ENCODE measurements around the gene KL.
A peak's percentile ranks its signal among the peaks of the same experiment; 100 is the strongest.

Gene KL

GRCh38 chr13:33006134-33006533 lies 10.1 kb upstream of the KL start:
- DNase-seq: no peak

- no peak for DNase-seq
These were observed 9.6 kb upstream of the KL start for GRCh38 chr13:33006638-33007037.

GRCh38 chr13:33007237-33007636 lies 9.0 kb upstream of the KL start:
- no peak for DNase-seq

- DNase-seq: no peak
These were observed 8.3 kb upstream of the KL start for GRCh38 chr13:33007950-33008349.

- no peak for DNase-seq
These were observed 7.1 kb upstream of the KL start for GRCh38 chr13:33008946-33009722.

- DNase-seq: no peak
These were observed 4.3 kb upstream of the KL start for GRCh38 chr13:33011828-33012470.

- DNase-seq: no peak
These were observed 1.9 kb upstream of the KL start for GRCh38 chr13:33014291-33014690.

GRCh38 chr13:33015241-33015668 lies 968 bp upstream of the KL start:
- DNase-seq: no peak

- DNase-seq: peak; percentile 34
These were observed 366 bp upstream of the KL start for GRCh38 chr13:33015791-33016323.

GRCh38 chr13:33017323-33017929 lies 1.2 kb downstream of the KL start:
- DNase-seq: peak; percentile 69

- no peak for DNase-seq
These were observed 2.7 kb downstream of the KL start for GRCh38 chr13:33018886-33019285.

GRCh38 chr13:33022986-33023385 lies 6.8 kb downstream of the KL start:
- no peak for DNase-seq

- no peak for DNase-seq
These were observed 9.1 kb downstream of the KL start for GRCh38 chr13:33025220-33025744.

- no peak for DNase-seq
These were observed 10.4 kb downstream of the KL start for GRCh38 chr13:33026489-33027152.

GRCh38 chr13:33028620-33029019 lies 12.4 kb downstream of the KL start:
- no peak for DNase-seq

GRCh38 chr13:33031277-33031676 lies 15.1 kb downstream of the KL start:
- no peak for DNase-seq

GRCh38 chr13:33032037-33032625 lies 15.9 kb downstream of the KL start:
- no peak for DNase-seq

- DNase-seq: peak; percentile 41
These were observed 17.0 kb downstream of the KL start for GRCh38 chr13:33033051-33033812.

GRCh38 chr13:33033986-33034385 lies 17.8 kb downstream of the KL start:
- no peak for DNase-seq

GRCh38 chr13:33034882-33035520 lies 18.8 kb downstream of the KL start:
- DNase-seq: no peak

GRCh38 chr13:33037673-33038072 lies 21.4 kb downstream of the KL start:
- DNase-seq: no peak
